Duodenal mucosa (tissue), 2 donors: ENCODE data around the gene TFF2.

Experiments
- H3K27ac ChIP-seq: one replicate; pipeline ENCODE4 v1.7.0; 2013; ENCODE audit warnings: low read depth, low read length
- H3K27me3 ChIP-seq, 2 donors: one replicate each; pipeline ENCODE4 v1.7.0; 2013; ENCODE audit warnings: low read length in 2 of 2, control low read depth in 1 of 2; ENCODE audit not compliant: insufficient read depth in 2 of 2, control insufficient read depth in 1 of 2
- H3K36me3 ChIP-seq, 2 donors: one replicate each; pipeline ENCODE4 v1.7.0; 2013; ENCODE audit warnings: low read length in 2 of 2, control low read depth in 1 of 2; ENCODE audit not compliant: insufficient read depth in 2 of 2, control insufficient read depth in 1 of 2
- H3K4me1 ChIP-seq, 2 donors: one replicate each; pipeline ENCODE4 v1.7.0; 2013; ENCODE audit warnings: low read length in 2 of 2, control low read depth in 1 of 2; ENCODE audit not compliant: insufficient read depth in 2 of 2, control insufficient read depth in 1 of 2
- H3K4me3 ChIP-seq, 2 donors: one replicate each; pipeline ENCODE4 v1.7.0; 2013; ENCODE audit warnings: low read length in 2 of 2, low read depth in 1 of 2
- H3K9ac ChIP-seq, 2 donors: one replicate each; pipeline ENCODE4 v1.7.0; 2013; ENCODE audit warnings: low read length in 2 of 2, low read depth in 1 of 2
- H3K9me3 ChIP-seq, 2 donors: one replicate each; pipeline ENCODE4 v1.7.0; 2013; ENCODE audit warnings: low read length in 2 of 2, control low read depth in 1 of 2; ENCODE audit not compliant: control insufficient read depth in 1 of 2

TFF2 gene

DNA sequence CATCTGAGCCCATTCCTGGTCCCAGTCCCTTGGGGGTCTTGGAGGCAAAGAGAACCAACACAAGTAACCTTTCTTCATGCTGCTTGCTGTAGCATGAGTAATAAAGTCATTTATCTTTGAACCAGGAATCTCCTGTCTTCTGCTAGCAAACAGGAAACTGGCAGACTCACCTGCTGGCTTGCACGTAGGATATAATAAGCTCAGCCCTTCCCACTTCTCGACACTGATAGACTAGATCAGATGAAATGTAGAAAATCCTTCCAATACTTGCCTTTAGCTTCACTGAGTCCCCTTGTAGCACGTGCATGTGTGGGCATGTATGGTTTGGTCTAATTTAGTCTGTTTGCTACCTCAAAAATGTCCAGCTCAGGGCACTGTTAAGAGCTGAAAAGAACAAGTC lies 6.5 kb upstream of the TFF2 start:
- Histone ChIP-seq H3K9me3 (peaks cover 9 to 14% of the 10 kb centered on the region in 2 donors), H3K9ac (no peak overlapping the region), H3K36me3 (no peaks in the 10 kb centered on the region), H3K27me3 (peaks cover 0 to 3% of the 10 kb centered on the region in 2 donors), H3K4me3 (no peak overlapping the region), H3K27ac (no peak overlapping the region), H3K4me1 (no peaks in the 10 kb centered on the region)

DNA sequence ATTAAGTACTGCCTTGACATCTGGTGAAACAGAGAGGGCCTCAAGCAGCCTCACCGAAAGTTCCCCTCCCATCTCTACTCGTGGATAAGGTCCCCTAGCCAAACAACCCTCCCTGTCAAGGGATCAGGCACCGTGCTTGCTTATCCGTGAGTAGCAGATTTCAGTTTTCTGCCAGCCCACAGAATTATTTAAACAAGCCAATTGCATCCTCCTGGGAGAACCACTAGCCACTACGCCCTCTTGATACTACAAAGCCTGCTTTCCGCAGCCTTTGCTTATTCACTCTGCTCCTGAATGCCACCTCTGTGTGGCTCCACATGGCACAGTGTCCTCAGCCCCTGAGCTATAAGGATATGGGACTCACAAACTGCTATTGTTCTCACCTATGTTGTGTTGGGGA lies 5.9 kb upstream of the TFF2 start:
- H3K9me3 ChIP-seq, result peaks cover 9 to 14% of the 10 kb centered on the region in 2 donors
- H3K27ac ChIP-seq, result no peak overlapping the region
- no peak overlapping the region for H3K4me3 ChIP-seq
- peaks cover 0 to 3% of the 10 kb centered on the region in 2 donors for H3K27me3 ChIP-seq
- H3K9ac ChIP-seq, result no peak overlapping the region
- no peaks in the 10 kb centered on the region for H3K4me1 ChIP-seq
- no peaks in the 10 kb centered on the region for H3K36me3 ChIP-seq

DNA sequence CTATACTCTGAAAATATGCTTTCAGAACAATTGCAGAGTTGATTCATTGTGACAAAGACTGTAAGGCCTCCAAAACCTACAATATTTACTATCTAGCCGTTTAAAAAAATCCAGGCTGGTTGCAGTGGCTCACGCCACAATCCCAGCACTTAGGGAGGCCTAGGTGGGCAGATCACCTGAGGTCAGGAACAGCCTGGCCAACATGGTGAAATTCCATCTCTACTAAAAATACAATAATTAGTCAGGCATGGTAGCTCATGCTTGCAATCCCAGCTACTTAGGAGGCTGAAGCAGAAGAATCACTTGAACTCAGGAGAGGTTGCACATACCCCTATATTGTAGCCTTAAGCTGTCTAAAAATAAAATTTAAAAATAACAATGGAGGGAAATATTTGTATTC lies 5.3 kb upstream of the TFF2 start:
- Histone ChIP-seq H3K4me3 (no peak overlapping the region), H3K27ac (no peak overlapping the region), H3K9ac (no peak overlapping the region), H3K9me3 (peaks cover 9 to 14% of the 10 kb centered on the region in 2 donors), H3K27me3 (peaks cover 0 to 3% of the 10 kb centered on the region in 2 donors), H3K4me1 (no peaks in the 10 kb centered on the region), H3K36me3 (no peaks in the 10 kb centered on the region)

DNA sequence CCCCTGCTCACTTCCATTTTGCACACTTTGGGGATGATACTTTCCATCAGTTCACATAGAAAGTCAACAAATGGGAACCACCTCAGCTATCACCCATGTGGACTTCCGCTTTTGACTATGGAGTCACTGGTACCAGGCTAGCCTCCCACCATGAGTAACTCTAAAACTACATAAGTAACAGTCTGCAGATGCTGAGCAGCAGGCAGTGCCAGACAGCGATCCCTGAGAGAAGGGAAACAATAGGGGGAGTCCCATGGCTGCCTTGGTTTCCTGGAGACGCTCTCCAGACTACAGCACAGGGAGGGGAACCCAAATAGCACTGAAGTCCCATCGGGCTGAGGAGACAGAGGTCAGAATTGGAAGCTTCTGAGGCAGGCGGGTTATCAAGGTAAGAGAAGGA lies 2.8 kb upstream of the TFF2 start:
- H3K4me1 ChIP-seq, result no peaks in the 10 kb centered on the region
- no peak overlapping the region for H3K4me3 ChIP-seq
- H3K27me3 ChIP-seq, result peaks cover 0 to 3% of the 10 kb centered on the region in 2 donors
- no peaks in the 10 kb centered on the region for H3K36me3 ChIP-seq
- no peak overlapping the region for H3K9ac ChIP-seq
- peaks cover 4 to 8% of the 10 kb centered on the region in 2 donors for H3K9me3 ChIP-seq
- H3K27ac ChIP-seq, result no peak overlapping the region

DNA sequence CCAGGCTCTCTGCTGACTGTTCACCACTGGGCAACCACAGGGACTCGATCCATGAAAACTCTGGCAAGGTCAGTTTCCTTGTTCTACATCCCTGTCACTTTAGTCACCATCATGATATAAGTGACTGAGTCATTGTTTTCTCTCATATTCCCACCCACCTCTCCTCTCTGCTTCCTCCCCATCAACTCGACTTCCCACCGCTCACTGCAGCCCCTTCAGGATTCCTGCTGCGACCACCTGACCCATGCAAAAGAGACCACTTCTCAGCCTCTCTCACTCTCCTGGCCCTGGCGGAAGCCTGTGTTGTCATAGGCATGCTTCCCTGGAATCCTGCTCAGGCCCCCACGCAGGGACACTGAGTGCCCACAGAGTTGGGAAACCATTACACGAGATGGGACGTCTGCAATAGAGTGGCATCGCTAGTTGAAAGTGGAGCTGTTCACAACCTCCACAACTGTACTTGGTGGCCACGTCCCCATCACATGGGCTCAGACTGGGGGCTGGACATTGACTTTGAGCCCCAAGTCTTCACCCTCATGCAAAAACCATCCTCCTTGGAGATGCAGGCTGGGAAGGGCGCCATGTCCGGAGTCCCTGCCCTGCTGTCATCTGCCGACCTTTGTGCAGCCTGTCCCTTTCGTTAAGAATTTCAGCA lies 1.8 kb upstream of the TFF2 start:
- Histone ChIP-seq H3K27me3 (no peaks in the 10 kb centered on the region), H3K36me3 (no peaks in the 10 kb centered on the region), H3K9ac (no peak overlapping the region), H3K4me3 (no peak overlapping the region), H3K4me1 (no peaks in the 10 kb centered on the region), H3K9me3 (peaks cover 4 to 8% of the 10 kb centered on the region in 2 donors), H3K27ac (no peak overlapping the region)

DNA sequence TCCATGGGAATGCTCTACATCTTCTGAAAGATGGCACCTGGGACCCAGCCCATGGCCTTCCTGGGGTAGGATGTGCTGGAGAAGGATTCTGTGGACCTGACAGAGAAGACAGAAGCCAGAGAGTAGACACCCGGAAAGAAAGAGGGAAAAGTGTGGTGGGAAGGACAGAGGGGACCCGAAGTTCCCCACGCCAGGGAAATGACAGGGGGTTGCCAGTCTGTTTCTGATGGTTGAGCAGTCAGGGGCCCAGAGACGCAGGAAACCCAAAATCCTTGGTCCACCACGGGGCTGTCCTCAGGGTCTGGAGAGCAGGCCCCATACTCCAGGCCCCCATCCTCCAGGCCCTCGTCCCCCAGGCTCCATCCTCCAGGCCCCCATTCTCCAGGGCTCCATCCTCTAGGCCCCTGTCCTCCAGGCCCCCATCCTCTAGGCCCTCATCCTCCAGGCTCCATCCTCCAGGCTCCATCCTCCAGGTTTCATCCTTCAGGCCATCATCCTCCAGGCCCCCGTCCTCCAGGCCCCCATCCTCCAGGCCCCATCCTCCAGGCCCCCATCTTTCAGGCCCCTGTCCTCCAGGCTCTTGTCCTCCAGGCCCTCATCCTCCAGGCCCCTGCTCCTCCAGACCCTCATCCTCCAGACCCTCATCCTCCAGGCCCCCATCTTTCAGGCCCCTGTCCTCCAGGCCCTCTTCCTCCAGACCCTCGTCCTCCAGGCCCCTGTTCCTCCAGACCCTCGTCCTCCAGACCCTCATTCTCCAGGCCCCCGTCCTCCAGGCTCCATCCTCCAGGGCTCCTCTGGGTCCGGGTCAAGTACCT lies 1.0 kb upstream of the TFF2 start:
- Histone ChIP-seq H3K9me3 (peaks cover 4 to 8% of the 10 kb centered on the region in 2 donors), H3K9ac (no peak overlapping the region), H3K27me3 (no peaks in the 10 kb centered on the region), H3K36me3 (no peaks in the 10 kb centered on the region), H3K27ac (no peak overlapping the region), H3K4me3 (no peak overlapping the region), H3K4me1 (no peaks in the 10 kb centered on the region)

DNA sequence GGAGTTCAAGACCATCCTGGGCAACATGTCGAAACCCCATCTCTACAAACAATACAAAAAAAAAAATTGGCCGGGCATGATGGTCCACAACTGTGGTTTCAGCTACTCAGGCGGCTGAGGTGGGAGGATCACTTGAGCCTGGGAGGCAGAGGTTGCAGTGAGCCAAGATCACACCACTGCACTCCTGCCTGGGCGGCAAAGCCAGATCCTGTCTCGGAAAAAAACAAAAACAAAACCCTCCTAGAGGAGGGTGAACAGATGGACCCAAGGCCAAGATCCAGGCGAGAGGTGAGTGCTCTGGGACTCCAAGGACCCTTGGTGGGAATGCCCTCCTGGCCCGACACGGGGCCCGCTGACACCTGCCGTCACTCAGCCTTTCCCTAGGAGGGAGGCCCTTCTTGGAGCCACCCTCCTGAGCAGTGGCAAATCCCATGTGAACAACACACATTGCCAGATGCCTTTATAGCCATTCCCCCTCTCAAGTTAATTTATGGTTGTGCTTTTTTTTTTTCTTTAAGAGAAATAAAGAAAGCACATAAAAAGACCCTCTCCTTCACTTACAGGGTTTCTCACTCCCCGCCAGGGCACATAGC lies 380 bp downstream of the TFF2 start:
- no peak overlapping the region for H3K9ac ChIP-seq
- no peaks in the 10 kb centered on the region for H3K36me3 ChIP-seq
- H3K27me3 ChIP-seq, result no peaks in the 10 kb centered on the region
- no peak overlapping the region for H3K27ac ChIP-seq
- H3K9me3 ChIP-seq, result peaks cover under 1% of the 10 kb centered on the region in 2 donors
- no peaks in the 10 kb centered on the region for H3K4me1 ChIP-seq
- no peak overlapping the region for H3K4me3 ChIP-seq

DNA sequence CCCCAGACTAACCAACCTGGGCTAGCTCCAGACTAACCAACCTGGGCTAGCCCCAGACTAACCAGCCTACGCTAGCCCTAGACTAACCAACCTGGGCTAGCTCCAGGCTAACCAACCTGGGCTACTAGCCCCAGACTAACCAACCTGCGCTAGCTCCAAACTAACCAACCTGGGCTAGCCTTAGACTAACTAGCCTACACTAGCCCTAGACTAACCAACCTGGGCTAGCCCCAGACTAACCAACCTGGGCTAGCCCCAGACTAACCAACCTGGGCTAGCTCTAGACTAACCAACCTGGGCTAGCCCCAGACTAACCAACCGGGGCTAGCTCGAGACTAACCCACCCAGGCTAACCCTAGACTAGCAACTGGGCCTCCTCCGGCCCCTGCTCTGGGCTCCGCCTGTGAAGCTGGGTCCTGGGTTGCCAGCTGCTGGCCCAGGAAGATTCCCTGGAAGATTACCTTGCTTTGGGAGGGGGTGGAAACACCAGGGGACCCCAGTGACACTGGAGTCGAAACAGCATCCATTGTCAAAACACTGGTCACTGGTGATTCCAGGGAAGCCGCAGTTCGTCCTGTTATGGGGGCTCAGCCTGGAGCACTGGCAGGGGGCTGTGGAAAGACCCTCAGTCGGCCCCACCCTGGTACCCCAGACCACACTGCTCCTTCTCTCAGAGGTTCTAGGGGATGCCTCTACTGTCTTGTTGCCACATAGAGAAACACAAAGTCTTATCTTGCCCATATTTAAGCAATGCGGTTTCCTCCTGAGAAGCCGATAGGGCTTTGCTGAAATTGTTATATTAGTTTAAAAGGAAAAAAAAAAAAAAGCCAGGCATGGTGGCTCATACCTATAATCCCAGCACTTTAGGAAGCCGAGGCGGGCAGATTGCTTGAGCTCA lies 1.1 kb downstream of the TFF2 start:
- Histone ChIP-seq H3K27me3 (no peaks in the 10 kb centered on the region), H3K9ac (no peak overlapping the region)

DNA sequence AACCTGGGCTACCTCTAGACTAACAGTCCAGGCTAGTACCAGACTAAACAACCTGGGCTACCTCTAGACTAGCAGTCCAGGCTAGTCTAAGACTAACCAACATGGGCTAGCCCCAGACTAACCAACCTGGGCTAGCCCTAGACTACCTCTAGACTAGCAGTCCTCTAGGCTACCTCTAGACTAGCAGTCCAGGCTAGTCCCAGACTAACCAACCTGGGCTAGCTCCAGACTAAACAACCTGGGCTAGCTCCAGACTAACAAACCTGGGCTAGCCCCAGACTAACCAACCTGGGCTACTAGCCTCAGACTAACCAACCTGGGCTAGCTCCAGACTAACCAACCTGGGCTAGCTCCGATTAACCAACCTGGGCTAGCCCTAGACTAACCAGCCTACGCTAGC lies 2.0 kb downstream of the TFF2 start:
- no peak overlapping the region for H3K4me3 ChIP-seq
- no peaks in the 10 kb centered on the region for H3K27me3 ChIP-seq
- no peaks in the 10 kb centered on the region for H3K4me1 ChIP-seq
- no peak overlapping the region for H3K9ac ChIP-seq
- H3K9me3 ChIP-seq, result no peaks in the 10 kb centered on the region
- H3K36me3 ChIP-seq, result no peaks in the 10 kb centered on the region
- H3K27ac ChIP-seq, result no peak overlapping the region

More for the DNA sequence above, 1.1 kb downstream of the TFF2 start:
- H3K9me3 ChIP-seq, result no peaks in the 10 kb centered on the region
- no peaks in the 10 kb centered on the region for H3K36me3 ChIP-seq
- H3K4me3 ChIP-seq, result no peak overlapping the region
- H3K27ac ChIP-seq, result no peak overlapping the region
- no peaks in the 10 kb centered on the region for H3K4me1 ChIP-seq
